NCI-H226 (cell line): ENCODE data around the gene SORT1.

Experiments used
- DNase-seq: peaks from one replicate; pipeline ENCODE4 v3.0.0-alpha.2; 2015

The SORT1 gene

GRCh38 chr1:109270623-109271317 lies 126.9 kb downstream of the SORT1 start:
- no peak for DNase-seq

- DNase-seq: no peak
Measured at GRCh38 chr1:109269981-109270622, 127.6 kb downstream of the SORT1 start.

GRCh38 chr1:109269212-109269980 lies 128.3 kb downstream of the SORT1 start:
- DNase-seq: no peak

- DNase-seq: no peak
Measured at GRCh38 chr1:109268431-109269211, 129.1 kb downstream of the SORT1 start.

- no peak for DNase-seq
Measured at GRCh38 chr1:109267743-109268300, 129.9 kb downstream of the SORT1 start.

- DNase-seq: peak; percentile 68
Measured at GRCh38 chr1:109266965-109267364, 130.8 kb downstream of the SORT1 start.

- DNase-seq: no peak
Measured at GRCh38 chr1:109265741-109266330, 131.9 kb downstream of the SORT1 start.

- no peak for DNase-seq
Measured at GRCh38 chr1:109265016-109265415, 132.7 kb downstream of the SORT1 start.

GRCh38 chr1:109264379-109264755 lies 133.4 kb downstream of the SORT1 start:
- DNase-seq: no peak

- DNase-seq: peak; percentile 55
Measured at GRCh38 chr1:109263597-109264378, 133.9 kb downstream of the SORT1 start.

GRCh38 chr1:109263234-109263596 lies 134.5 kb downstream of the SORT1 start:
- DNase-seq: no peak

GRCh38 chr1:109262231-109263055 lies 135.3 kb downstream of the SORT1 start:
- no peak for DNase-seq

GRCh38 chr1:109261578-109261977 lies 136.1 kb downstream of the SORT1 start:
- DNase-seq: no peak

- no peak for DNase-seq
Measured at GRCh38 chr1:109261006-109261405, 136.7 kb downstream of the SORT1 start.

- no peak for DNase-seq
Measured at GRCh38 chr1:109259674-109260557, 137.8 kb downstream of the SORT1 start.
